HG03108 (cell line): ENCODE results near the gene PGM5.

Experiments used
- ATAC-seq: cut with Tn5 transposase; IDR thresholded peaks from one replicate; pipeline ENCODE4 v1.9.1; 2021; ENCODE audit warnings: moderate library complexity; ENCODE audit not compliant: unreplicated experiment

The PGM5 gene

DNA sequence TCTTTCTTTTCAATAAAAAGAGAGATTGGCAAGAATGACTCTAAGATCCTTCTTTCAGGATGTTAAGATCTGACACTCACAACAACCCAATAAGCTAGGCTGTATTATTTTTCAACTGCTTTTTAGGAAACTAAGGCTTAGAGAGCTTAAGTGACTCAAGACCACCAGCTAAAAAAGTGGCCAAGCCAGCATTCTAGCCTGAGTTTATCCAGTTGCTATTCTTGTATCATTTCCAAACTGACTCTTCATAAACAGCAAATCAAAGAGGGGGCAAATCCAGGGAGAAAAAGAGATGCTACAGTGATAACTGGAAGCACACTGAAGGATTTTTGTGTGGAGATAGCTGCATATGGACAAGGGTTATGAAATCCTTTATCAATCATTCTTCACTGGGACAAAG, 137.1 kb downstream of the PGM5 start:
- ATAC-seq = no peak

DNA sequence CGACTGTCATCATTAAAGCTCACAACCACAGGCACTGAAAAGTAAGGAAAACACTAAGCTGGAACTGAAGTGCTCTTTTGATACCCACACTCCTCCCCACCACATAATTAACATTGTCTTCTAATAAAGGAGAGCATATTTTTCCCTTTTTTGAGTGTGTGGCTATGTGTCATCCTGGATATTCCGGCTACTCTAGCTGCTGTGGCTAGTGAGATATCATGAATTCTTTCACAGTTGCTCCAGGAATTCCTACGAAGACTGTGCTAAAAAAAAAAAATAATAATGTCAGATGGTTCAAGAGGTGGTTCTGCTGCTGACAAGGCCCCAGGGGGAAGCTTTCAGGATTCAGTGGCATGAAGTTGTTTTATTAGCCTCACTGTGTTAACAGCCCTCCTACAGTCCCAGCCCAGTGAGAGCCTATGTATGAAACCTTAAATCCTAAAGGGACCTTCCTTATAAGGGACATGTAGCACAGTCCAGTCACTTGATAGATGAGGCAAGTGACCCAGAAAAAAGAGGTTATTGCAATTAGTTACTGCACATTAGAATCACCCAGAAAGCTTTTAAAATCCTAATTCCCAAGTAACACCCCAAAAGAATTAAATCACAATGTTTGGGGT, 137.7 kb downstream of the PGM5 start:
- ATAC-seq = no peak

DNA sequence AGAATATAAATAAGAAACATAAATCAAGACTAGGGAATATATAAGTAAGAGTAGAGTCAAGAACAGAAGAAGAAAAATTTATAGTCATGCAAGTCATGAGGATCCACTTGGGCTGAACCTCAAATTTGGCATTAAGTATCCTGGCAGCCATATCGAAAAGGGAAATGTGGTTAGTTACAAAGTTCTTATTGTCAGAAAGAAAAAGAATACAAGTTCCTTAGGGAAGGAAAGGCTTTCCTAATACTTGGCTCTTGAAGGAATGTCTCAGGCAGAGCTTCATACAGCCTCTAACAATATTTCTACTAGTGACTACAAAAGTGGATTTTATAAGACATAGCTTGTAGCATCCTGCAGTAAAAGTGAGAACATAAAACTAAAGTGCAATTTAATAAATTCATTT, 138.8 kb downstream of the PGM5 start:
- ATAC-seq = no peak

DNA sequence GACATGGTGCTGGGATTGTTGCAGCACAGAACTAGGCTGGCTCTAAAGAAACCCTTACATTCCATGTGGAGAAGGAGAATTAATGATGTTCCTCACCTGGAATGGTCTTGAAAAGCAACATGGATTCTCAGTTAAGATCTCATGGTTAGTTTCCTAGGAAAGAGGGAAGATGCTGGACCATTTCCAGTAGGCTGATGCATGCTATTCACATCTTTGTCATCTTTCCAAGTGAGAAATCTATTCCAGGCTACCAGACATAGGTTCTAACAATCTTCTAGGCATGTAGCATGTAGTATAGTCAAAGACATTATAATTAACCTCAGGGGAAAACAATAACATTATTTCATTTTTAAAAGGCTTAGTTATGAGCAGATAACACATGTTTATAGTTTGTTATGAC, 139.9 kb downstream of the PGM5 start:
- ATAC-seq = no peak

DNA sequence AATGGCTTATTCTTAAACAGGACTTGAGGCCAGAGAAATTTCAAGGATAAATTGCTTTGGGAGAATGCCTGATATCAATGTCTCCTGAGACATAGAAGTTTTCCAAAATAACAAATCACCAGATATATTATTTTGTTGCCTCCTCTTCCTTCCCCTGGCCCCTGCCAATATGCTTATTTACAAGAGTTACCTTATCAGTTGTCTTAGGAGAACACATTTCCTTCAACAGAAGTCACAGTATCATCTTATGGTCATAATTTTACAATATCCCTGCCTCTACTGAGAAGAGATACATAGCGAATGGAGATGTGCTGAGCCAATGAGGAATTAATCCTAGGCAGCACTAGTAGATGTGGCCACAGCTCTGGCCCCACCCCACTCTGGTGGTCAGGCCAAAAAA, 141.2 kb downstream of the PGM5 start:
- no peak for ATAC-seq

DNA sequence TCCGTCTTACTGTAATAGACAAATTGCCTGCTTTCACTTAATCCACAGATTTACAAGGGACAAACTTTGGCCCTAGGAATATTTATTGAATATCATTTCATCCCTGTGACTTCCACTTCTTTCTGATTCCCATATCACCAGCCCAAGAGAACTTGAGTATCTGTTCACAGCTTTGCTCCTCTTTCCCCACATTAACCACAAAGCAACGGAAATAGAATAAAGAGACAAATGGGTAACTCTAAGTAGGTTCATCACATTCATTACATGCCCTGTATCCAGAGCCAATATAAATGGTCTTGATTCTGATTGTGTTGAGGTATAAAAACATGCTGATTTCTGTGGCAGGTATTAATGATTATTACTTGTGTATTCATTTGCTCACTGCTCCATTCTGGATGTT, 142.4 kb downstream of the PGM5 start:
- ATAC-seq = no peak

DNA sequence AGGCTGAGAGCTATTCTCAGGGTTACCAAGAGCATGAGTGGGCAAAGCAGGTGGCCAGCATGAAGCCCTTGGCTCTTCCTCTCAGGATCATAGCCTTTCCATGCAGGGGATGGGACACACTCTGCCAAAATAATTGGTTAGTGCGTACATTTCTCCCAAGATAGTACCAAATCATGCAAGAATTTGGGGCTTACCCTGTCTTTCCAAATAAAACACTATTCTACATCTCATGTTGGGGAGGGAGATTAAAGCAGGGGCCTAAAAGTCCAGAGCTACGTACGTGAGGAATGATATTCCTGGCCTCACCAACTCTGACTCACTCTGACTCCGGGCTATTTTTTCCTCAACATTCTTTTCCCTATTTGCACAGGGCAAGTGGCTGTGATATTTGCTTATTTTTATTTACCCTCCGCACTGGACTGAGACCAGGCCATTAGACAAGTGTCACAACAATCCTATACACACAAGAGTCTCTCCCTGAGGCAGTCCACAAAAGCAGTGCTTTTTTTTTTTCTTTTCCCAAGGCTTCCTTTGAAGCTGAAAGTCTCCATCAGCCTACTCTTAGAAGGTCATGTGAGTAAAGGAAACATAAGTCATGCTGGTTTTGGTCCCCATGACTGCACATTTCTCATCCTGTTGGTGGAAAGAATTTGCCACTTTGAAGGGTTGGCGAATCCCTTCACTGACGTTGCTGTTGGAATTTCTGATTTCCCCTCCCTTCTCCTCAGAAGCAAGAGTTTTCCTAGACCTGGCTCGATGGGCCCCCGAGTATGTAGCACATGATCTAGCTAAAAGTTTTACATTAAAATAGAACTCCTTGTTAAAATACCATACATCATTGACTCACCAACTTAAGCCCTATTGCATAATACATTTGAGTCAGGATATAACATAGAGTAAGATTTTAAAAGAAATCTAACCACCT, 144.3 kb downstream of the PGM5 start:
- ATAC-seq = no peak

DNA sequence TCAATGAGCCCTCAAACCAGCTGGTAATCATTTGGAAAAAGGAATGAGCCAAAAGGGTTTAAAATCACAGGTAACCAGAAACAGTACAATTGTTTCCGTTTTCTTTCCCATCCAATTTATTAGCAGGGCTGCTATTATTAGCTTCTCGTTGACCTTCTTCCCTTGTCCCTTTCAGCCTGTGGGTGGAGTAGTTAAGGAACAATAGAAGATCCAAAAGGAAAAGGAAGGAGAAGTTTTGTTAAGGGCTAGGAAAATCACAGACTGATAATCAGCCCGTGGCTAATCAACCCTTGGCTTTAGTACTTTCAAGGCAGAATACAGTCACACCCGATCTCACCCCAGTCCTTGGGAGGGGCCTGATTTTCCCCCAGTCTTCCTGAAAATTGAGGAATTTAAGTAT, 145.9 kb downstream of the PGM5 start:
- ATAC-seq = no peak

DNA sequence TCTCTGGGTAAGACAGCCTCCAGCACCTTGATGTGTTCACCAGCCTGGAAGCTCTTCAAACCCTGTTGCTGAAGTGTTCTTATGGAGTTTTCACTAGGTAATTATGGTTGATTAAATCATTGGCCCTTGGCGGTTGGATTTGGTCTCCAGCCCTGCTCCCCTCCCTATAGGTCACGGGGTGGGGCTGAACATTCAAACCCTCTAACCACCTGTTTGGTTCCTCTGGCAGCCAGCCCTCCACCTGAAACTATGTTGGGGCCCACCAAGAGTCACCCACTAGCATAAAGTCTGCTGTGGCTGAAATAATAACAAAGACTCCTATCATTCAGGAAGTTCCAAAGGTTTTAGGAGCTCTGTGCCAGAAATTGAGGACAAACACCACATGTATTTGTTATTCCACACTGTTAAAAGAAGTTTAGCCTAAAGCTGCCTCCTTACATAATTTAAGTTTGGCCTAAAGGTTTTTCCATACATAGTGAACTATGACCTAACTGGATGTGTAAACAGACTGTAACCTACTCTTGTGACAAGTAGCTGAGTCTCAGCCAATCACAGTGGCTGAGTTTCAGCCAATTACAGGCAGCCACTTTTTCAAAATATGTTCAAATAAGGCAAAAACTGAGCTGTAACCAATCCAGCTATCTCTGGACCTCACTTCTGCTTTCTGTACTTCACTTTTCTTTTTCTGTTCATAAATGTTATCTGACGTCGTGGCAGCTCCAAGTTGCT, 149.4 kb downstream of the PGM5 start:
- no peak for ATAC-seq

DNA sequence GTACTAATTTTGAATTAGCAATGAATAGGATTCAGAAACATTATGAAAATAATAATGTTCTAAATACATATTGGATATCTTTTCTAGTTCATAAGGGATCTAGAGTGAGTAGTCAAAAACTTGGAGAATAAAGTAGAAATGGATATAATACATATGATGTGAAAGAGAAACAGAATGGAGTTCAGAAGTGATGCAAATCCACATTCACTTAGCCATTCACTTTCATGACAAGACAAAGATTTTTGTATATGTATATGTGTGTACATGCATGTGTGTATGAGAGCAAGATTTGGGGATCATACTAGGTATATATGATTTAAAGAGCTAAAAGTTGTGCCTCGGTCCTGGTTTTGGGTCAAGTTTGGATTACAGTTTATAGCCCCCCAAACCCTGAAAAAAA, 150.1 kb downstream of the PGM5 start:
- ATAC-seq = no peak

DNA sequence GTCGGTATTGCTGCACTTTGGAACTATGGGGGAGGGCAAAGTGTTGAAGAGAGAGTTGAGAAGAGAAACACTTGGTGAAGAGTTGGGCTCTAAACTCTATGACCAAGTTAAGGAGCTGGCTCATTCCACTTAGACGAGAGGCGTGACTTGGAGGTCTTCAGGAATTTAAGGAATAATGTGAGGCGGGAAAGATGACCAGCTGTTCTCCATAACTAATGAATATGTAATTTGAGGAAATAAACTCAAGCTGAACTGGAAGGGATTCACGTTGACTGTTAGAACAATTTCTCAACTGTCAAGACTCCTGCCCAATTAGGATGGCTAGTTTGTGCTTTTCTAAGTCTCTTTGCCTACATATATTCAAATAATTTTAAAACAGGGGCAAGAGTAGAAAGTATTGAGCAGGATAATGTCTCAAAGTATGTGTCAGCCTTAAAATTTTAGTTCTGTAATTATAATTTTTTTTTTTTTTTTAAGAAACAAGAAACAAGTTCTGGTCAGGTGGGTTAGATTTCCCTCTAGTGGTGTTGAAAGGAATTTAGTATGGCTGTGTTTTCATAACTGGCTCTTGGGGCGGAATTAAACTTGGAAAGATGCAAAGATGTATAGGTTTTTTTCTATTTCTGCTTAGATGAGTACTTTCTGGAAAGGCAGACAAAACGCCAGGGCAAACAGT, 150.9 kb downstream of the PGM5 start:
- no peak for ATAC-seq

DNA sequence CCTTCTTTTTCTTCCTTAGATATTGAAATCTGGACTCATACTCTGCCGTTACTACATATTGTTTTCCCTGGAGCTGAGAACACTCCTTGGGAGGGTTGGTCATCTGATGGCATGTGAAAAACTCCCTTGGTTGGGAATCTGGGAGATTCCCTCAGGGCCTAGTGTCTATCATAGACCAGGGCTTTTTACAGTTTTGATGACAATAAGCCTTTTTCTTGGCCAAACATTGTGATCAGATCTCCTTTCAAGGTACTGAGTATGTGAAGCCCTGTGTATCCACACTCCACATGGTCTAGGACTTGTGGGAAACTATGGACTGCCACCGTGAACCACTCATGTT, 151.4 kb downstream of the PGM5 start:
- ATAC-seq = no peak

DNA sequence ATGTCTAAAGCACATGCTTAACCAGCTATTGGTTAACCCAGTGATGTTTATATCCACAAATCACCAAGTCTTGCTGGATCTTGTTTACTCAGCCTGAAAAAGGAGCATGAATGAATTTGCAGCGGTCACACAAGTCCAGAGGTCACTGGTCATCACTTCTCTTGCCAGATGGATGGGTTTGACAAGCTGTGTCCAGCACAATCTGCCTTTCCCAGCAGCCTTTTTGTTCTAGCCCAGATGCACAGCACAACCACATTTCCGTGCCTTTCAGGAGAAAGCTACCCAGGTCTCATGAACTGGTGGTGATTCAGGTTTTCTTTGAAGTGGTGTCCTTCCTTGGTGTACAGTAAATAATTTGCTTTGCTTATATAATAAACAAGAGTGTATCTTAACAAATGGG, 152.1 kb downstream of the PGM5 start:
- ATAC-seq = no peak

DNA sequence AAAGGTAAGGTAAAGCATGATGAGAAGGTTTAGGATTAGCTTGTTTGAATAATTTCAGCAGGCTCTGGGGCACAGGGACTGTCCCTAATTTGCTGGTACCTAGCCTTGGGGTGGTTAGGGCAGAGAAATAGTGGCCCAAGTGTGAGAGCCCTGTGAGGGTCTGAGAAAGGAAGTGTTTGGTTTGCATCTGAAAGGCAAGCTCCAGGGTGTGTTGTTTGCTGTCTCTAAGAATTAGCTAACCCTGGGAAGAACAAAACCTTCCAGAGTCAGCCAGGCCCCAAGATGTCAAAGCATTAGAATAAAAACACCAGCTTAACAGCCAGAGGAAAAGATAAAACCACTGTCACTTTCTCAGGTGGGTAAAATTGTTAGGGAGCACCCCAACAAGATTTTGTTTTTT, 153.3 kb downstream of the PGM5 start:
- ATAC-seq = no peak

DNA sequence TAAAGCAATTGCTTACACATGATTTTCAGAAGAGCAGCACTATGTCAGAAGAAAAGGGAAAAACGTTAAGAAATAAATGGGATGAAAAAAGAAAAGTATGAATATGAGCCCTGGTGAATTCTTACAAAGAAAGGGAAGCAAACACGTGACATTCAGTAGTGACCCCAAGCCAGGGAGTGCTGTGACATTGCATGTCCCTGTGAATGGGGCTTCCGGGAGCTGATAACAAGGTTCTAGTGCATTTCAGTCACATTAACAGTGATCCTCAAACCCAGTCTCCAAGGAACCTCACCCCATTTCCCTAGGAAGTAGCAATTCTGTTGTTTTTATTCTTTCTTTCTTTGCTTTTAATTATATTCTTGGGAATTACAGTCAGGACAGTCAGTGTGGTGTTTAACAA, 157.0 kb downstream of the PGM5 start:
- no peak for ATAC-seq

DNA sequence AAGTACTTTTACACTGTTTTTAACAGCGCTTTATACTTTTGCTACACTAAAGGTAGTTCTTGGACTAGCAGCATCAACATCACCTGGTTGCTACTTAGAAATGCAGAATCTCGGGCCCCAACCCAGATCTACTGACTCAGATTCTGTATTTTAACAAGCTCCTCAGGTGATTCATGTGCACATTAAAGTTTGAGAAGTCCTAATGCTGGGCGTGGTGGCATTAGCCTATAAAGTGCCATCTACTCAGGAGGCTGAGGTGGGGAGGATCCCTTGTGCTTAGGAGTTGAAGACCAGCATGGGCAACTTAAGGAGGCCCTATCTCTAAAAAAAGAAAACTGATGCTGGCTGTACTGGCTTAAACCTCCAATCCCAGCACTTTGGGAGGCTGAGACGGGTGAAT, 157.6 kb downstream of the PGM5 start:
- no peak for ATAC-seq

DNA sequence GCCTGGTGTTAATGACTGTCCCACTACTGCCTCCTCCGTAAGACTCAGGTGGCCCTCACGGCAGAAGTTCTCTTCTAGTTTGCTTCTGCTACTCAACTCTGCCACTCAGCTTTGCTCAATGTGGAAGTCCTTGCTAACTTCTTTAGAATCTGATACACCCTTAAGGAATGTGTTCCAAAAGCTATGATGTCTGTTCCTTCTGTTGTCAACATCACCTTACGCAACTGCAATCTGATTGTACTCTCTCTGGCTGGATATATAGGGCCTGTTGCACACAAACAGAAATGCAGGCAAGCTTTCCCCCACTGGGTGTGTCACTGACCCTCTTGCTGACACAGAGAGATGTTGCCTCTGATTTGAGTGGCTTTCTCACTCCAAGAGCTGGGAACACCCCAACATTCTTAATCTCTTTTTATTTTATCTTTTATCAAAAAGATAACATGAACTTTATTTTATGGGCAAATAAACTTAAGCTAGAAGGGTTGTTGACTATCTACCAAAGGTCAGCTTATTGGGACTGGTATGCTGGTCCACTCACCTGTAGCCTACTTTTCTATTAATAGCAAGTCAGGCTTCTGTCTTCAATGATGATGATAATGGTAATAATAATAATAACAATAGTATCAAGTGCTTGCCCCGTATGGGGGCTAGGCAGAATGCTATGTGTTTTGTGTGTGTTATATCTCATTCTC, 159.1 kb downstream of the PGM5 start:
- ATAC-seq = no peak

DNA sequence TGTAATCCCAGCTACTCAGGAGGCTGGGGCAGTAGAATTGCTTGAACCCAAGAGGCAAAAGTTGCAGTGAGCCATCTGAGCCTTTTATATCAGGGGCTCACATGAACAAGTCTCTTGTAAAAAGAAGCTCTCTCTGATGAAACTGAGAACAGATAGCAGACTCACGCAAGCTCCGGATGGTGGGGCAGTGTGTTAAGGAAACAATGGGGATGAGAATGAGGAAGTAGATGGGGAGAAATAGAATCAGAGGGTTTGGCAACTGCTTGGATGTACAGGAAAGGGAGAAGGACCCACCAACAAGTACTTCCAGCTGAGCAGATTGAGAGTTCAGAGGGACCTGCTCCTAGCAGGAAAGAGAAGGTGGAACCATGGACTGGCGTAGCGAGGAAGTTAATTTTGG, 165.7 kb downstream of the PGM5 start:
- no peak for ATAC-seq

DNA sequence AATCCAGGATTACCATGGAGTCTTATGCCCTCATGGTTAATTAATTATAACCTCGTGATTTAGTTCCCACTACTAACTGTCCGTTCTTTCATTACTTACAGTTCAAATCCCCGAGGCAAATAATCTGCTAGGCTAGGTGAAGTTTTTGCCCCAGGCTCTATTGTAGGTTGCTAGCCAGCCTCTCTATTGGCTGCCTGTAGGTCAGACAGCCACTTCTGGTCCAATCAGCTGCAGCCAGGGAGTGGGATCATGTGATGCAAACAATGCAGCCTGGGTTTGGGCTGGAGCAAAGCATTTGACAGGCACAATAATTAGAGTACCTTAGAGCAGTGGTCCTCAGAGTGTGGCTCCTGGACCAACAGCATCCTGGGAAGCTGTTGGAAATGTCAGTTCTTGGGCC, 166.5 kb downstream of the PGM5 start:
- ATAC-seq = no peak

DNA sequence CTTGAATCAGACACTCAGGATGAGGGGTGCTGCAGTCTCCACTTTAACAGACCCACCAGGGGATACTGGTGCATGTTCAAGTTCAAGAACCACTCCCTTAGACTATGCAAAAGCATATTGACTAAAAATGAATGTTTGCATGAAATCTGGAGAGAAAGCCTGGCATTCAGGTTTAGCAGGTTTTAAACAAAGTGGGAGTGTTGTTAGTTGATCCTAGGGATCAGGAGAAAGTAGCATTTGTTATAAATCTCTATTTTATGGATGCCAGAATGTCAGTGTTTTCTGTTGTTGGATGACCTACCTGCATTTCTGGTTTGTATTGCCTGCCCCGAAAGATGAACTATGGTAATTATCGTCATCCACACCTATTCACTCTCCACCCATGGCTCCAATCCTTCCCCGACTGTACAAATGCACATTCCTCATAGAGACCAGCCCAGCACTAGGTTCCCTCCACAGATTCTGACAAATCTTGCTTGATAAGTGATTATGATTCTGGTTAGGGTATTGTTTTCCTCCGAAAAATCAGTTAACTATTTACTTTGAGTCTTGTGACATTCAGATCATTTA, 167.0 kb downstream of the PGM5 start:
- no peak for ATAC-seq

DNA sequence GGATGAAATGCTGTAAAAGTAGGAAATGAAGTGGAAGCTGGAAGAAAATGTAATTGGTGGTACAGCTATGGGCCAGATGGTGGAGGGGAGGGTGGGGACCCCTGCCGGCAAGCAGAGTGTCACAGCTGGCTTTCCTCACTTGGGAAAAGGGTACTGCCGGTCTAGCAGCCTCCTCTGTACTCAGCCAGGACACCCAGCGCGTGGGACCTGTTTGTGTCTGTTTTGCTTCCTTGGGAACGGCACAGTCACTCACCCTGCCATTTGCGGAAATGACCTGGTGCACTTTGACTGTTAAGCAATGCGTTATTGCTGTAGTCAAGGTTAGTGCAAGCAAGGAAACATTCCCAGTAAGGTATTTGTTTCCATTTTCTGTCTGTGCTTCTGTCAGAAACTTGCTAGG, 174.2 kb downstream of the PGM5 start:
- no peak for ATAC-seq
